SU-DHL-6 (cell line): ENCODE results near the gene SLC7A10.

Source experiments
- H2AFZ ChIP-seq: fragments of 200-600 bp; sonication (generic); 2 replicates; pipeline ENCODE4 v1.6.1; 2014; ENCODE audit warnings: low read depth, mild to moderate bottlenecking, moderate library complexity, mixed read lengths, antibody characterized with exemption, low read length; ENCODE audit not compliant: severe bottlenecking
- H3F3A ChIP-seq: fragments of 200-600 bp; shearing (Covaris generic); 2 replicates; pipeline ENCODE4 v1.6.0; 2016; ENCODE audit warnings: antibody characterized with exemption, mild to moderate bottlenecking; ENCODE audit not compliant: insufficient read depth
- H3K27ac ChIP-seq: fragments of 200-600 bp; sonication (generic); 2 replicates; pipeline ENCODE4 v1.5.1; 2016; ENCODE audit warnings: low read depth, mild to moderate bottlenecking, low read length, moderate library complexity, mixed read lengths
- H3K27me3 ChIP-seq: fragments of 200-600 bp; sonication (generic), shearing (Covaris generic); 2 replicates; pipeline ENCODE4 v1.6.0; 2014; ENCODE audit warnings: mild to moderate bottlenecking, low read length
- H3K36me3 ChIP-seq: fragments of 200-600 bp; sonication (generic); 2 replicates; pipeline ENCODE4 v1.6.1; 2014; ENCODE audit warnings: mild to moderate bottlenecking, low read length, mixed read lengths
- H3K4me2 ChIP-seq: fragments of 300-600, 200-600 bp; shearing (Covaris generic), sonication (generic); 2 replicates; pipeline ENCODE4 v1.6.0; 2014; ENCODE audit warnings: low read length, low read depth, mild to moderate bottlenecking; ENCODE audit not compliant: poor library complexity, severe bottlenecking
- H3K4me3 ChIP-seq: fragments of 200-600 bp; sonication (generic); 2 replicates; pipeline ENCODE4 v1.5.1; 2014; ENCODE audit warnings: antibody characterized with exemption, low read length, mild to moderate bottlenecking, mixed read lengths; ENCODE audit not compliant: insufficient read depth, poor library complexity, severe bottlenecking
- H3K79me2 ChIP-seq: fragments of 200-600 bp; sonication (generic); 2 replicates; pipeline ENCODE4 v1.6.1; 2014; ENCODE audit warnings: mild to moderate bottlenecking, low read length, moderate library complexity; ENCODE audit not compliant: insufficient read depth
- H3K9ac ChIP-seq: fragments of 200-600 bp; sonication (generic); 2 replicates; pipeline ENCODE4 v1.7.0; 2014; ENCODE audit warnings: mild to moderate bottlenecking, low read length
- H3K9me2 ChIP-seq: fragments of 200-600 bp; sonication (generic); replicated peaks from 2 replicates; pipeline ENCODE4 v1.6.1; 2014; ENCODE audit warnings: low read length; ENCODE audit not compliant: insufficient read depth
- H3K9me3 ChIP-seq: fragments of 200-600 bp; sonication (generic); 2 replicates; pipeline ENCODE4 v1.6.1; 2014; ENCODE audit warnings: low read length, mixed read lengths; ENCODE audit not compliant: insufficient read depth
- H4K20me1 ChIP-seq: fragments of 200-600 bp; sonication (generic); 2 replicates; pipeline ENCODE4 v1.6.1; 2014; ENCODE audit warnings: low read depth, mild to moderate bottlenecking, antibody characterized with exemption, low read length, moderate library complexity, mixed read lengths
- EZH2phosphoT487 ChIP-seq: fragments of 200-600 bp; sonication (generic), shearing (Covaris generic); conservative IDR thresholded peaks from 2 replicates; pipeline ENCODE4 v1.6.1; 2018; ENCODE audit warnings: mild to moderate bottlenecking, antibody characterized with exemption, low read length, moderate library complexity, mixed read lengths
- TF ChIP-seq, protein P1 (sequence below): fragments of 200-600 bp; sonication (generic); IDR thresholded peaks from one replicate; pipeline ENCODE4 v1.5.1; 2017; ENCODE audit warnings: antibody characterized with exemption, mild to moderate bottlenecking, low read length, moderate library complexity; ENCODE audit not compliant: insufficient read depth, poor library complexity, severe bottlenecking

Gene SLC7A10

DNA sequence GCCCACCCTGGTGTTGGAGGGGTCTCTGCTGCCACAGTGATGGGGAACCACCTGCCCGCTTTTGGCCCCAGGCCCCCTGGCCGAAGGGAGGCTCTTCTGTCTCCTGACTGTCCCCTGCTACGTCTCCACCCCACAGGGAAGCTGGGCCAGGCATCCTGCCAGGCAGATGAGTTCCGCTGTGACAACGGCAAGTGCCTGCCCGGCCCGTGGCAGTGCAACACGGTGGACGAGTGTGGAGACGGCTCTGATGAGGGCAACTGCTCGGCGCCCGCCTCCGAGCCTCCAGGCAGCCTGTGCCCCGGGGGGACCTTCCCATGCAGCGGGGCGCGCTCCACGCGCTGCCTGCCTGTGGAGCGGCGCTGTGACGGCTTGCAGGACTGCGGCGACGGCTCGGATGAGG lies 20.5 kb downstream of the SLC7A10 start:
- Histone ChIP-seq H3K27me3 (no peaks in the 10 kb centered on the region), H3K36me3 (no peaks in the 10 kb centered on the region), H2AFZ (no peak overlapping the region), H3K79me2 (no peaks in the 10 kb centered on the region), H3K9ac (no peak overlapping the region), H3K4me2 (no peak overlapping the region), H3K9me3 (no peaks in the 10 kb centered on the region), H3F3A (no peaks in the 10 kb centered on the region), H3K4me3 (no peak overlapping the region), H4K20me1 (no peaks in the 10 kb centered on the region), H3K9me2 (no peaks in the 10 kb centered on the region), H3K27ac (no peak overlapping the region)
- TF ChIP-seq, protein P1, sequence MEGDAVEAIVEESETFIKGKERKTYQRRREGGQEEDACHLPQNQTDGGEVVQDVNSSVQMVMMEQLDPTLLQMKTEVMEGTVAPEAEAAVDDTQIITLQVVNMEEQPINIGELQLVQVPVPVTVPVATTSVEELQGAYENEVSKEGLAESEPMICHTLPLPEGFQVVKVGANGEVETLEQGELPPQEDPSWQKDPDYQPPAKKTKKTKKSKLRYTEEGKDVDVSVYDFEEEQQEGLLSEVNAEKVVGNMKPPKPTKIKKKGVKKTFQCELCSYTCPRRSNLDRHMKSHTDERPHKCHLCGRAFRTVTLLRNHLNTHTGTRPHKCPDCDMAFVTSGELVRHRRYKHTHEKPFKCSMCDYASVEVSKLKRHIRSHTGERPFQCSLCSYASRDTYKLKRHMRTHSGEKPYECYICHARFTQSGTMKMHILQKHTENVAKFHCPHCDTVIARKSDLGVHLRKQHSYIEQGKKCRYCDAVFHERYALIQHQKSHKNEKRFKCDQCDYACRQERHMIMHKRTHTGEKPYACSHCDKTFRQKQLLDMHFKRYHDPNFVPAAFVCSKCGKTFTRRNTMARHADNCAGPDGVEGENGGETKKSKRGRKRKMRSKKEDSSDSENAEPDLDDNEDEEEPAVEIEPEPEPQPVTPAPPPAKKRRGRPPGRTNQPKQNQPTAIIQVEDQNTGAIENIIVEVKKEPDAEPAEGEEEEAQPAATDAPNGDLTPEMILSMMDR: no peak
- TF ChIP-seq EZH2phosphoT487: no peak

DNA sequence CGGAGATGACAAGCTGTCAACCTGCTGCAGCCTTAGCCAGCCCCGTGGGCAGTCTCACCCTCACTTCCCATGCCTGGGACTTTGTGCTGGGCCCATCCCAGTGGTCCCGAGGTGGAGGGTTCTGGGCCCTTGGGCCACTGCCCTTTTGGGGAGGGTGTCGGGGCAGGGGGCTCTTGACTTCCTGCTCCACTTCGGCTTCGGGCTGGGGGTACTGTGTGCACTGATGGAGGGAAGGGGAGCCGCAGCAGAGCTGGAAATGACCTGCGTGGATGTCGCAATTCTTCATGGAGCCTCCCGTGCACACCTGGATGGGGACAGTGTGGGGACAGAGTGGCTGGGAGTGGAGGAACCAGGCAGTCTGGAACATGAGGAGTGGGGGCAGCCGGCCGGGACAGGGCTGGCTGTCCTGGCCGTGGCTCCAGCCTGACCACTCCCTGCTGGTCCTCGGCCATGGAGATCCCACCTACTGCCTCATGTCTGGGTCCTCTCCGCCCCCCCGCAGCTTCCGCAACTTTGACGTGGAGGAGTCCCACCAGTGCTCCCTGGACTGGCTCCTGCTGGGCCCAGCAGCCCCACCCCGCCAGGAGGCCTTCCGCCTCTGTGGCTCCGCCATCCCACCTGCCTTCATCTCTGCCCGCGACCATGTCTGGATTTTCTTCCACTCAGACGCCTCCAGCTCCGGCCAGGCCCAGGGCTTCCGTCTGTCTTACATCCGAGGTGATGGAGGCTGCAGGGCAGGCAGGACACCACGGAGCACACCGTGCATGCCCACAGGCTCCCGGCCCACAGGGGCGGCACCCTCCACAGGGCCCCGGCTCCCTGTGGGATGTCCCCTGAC lies 21.3 kb downstream of the SLC7A10 start:
- H3K27ac ChIP-seq: no peak overlapping the region
- H3K4me2 ChIP-seq: no peak overlapping the region
- TF ChIP-seq, protein P1: no peak
- no peak for TF ChIP-seq EZH2phosphoT487
- H3K27me3 ChIP-seq: no peaks in the 10 kb centered on the region
- H4K20me1 ChIP-seq: no peaks in the 10 kb centered on the region
- no peaks in the 10 kb centered on the region for H3K36me3 ChIP-seq
- H3K4me3 ChIP-seq: no peak overlapping the region
- H3K9me2 ChIP-seq: no peaks in the 10 kb centered on the region
- no peaks in the 10 kb centered on the region for H3K79me2 ChIP-seq
- H3F3A ChIP-seq: no peaks in the 10 kb centered on the region
- no peak overlapping the region for H3K9ac ChIP-seq
- no peaks in the 10 kb centered on the region for H3K9me3 ChIP-seq
- no peak overlapping the region for H2AFZ ChIP-seq

DNA sequence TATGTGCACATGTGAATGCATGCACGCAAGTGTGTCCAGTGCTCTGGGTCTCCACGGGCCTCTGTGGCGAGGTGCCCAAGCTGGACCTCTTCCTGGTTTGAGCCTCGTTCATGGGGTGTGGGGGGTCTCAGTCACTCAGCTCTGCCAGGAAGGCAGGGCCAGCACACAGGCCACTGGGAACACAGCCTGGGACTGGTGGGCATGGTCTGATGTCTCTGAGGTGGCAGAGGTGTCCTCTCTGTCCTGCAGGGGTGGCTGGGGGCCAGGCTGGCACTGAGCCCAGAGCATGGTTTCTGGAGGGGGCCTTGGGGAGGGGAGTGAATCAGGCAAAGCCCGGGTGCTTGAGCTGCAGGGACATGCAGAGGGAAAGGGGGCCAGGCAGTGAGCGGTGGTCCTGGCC lies 22.1 kb downstream of the SLC7A10 start:
- H3K4me2 ChIP-seq: no peak overlapping the region
- H3K27ac ChIP-seq: no peak overlapping the region
- no peaks in the 10 kb centered on the region for H3K9me2 ChIP-seq
- H3K36me3 ChIP-seq: no peaks in the 10 kb centered on the region
- H2AFZ ChIP-seq: no peak overlapping the region
- H4K20me1 ChIP-seq: no peaks in the 10 kb centered on the region
- H3K9me3 ChIP-seq: no peaks in the 10 kb centered on the region
- H3K27me3 ChIP-seq: no peaks in the 10 kb centered on the region
- TF ChIP-seq EZH2phosphoT487: no peak
- TF ChIP-seq, protein P1: no peak
- no peaks in the 10 kb centered on the region for H3F3A ChIP-seq
- no peak overlapping the region for H3K9ac ChIP-seq
- H3K79me2 ChIP-seq: no peaks in the 10 kb centered on the region
- no peak overlapping the region for H3K4me3 ChIP-seq
